H1 (cell line): ENCODE results near the gene GPX5. TPM values are rescaled to one million over a fixed set of nuclear protein-coding genes. Genes with fewer than 3 reads are reported as not detected.

Experiments used
- CBX5 ChIP-seq: fragments of 300-800, 300-1000 bp; sonication (generic); IDR thresholded peaks from 2 replicates; pipeline ENCODE4 v1.7.1; 2016; ENCODE audit warnings: antibody characterized with exemption, low read length, low read depth
- EP300 ChIP-seq, 2 experiments: IDR thresholded peaks; 1 replicate in 1 of 2; 2 replicates in 1 of 2; pipeline ENCODE4 v1.6.1; 2011 to 2012; ENCODE audit warnings: low read depth in 2 of 2, low read length in 2 of 2, mild to moderate bottlenecking in 2 of 2, borderline replicate concordance in 1 of 2, inconsistent platforms in 1 of 2, moderate library complexity in 1 of 2
- EZH2 ChIP-seq: fragments of 200-600 bp; sonication (generic); IDR thresholded peaks from 2 replicates; pipeline ENCODE4 v1.7.1; 2012; ENCODE audit warnings: low read depth, mild to moderate bottlenecking, moderate library complexity, low read length, inconsistent platforms; ENCODE audit not compliant: severe bottlenecking
- JUN ChIP-seq: IDR thresholded peaks from 2 replicates; pipeline ENCODE4 v1.6.1; 2011; ENCODE audit warnings: low read depth, mild to moderate bottlenecking, improper control_type of control experiment, low read length
- NANOG ChIP-seq: IDR thresholded peaks from 2 replicates; pipeline ENCODE4 v1.6.1; 2011; ENCODE audit warnings: low read length, low read depth, mild to moderate bottlenecking, inconsistent platforms; ENCODE audit not compliant: insufficient read depth, poor library complexity, severe bottlenecking
- NRF1 ChIP-seq: IDR thresholded peaks from 2 replicates; pipeline ENCODE4 v1.6.1; 2011; ENCODE audit warnings: mild to moderate bottlenecking, low read depth, low read length, improper control_type of control experiment
- POLR2AphosphoS5 ChIP-seq: IDR thresholded peaks from 2 replicates; pipeline ENCODE4 v1.6.1; 2011; ENCODE audit warnings: low read depth, low read length
- RAD21 ChIP-seq, 2 experiments: IDR thresholded peaks in 1 of 2; conservative IDR thresholded peaks in 1 of 2; 2 replicates each; pipeline ENCODE4 v1.6.1; 2011; ENCODE audit warnings: low read depth in 2 of 2, low read length in 2 of 2, improper control_type of control experiment in 1 of 2, inconsistent platforms in 1 of 2, mild to moderate bottlenecking in 1 of 2, moderate library complexity in 1 of 2
- SAP30 ChIP-seq: fragments of 300-600 bp; sonication (generic); IDR thresholded peaks from 2 replicates; pipeline ENCODE4 v1.7.1; 2012; ENCODE audit warnings: low read length, moderate library complexity, mild to moderate bottlenecking, inconsistent platforms; ENCODE audit not compliant: insufficient read depth, insufficient replicate concordance
- SIX5 ChIP-seq: IDR thresholded peaks from 2 replicates; pipeline ENCODE4 v1.6.1; 2011; ENCODE audit warnings: mild to moderate bottlenecking, low read depth, low read length
- SUZ12 ChIP-seq: fragments of 200-600 bp; sonication (generic); IDR thresholded peaks from 2 replicates; pipeline ENCODE4 v1.6.1; 2012; ENCODE audit warnings: mild to moderate bottlenecking, inconsistent platforms, low read length, moderate library complexity, mixed read lengths
- TBP ChIP-seq: IDR thresholded peaks from 2 replicates; pipeline ENCODE4 v1.6.1; 2011; ENCODE audit warnings: low read depth, low read length, improper control_type of control experiment
- ZNF274 ChIP-seq: IDR thresholded peaks from 2 replicates; pipeline ENCODE4 v1.7.0; 2012; ENCODE audit warnings: low read length, borderline replicate concordance; ENCODE audit errors: extremely low read depth
- polyA plus RNA-seq, 7 experiments: library from polyadenylated mRNA; depleted of rRNA in 3 of 7; stranded (reverse) in 5 of 7; unstranded in 2 of 7; fragments of >200 nt in 5 of 7; fragments of 200-250 nt in 2 of 7; gene quantifications; 1 replicate in 5 of 7; 2 replicates in 1 of 7; 4 replicates in 1 of 7; pipeline versions ENCODE4 v1.2.1 to v1.2.3, GENCODE V29; 2011 to 2013; ENCODE audit warnings: missing spikeins in 2 of 7, mixed read lengths in 2 of 7
- total RNA-seq: library from RNA; stranded (reverse); fragmentation: NEBNext Ultra II Directional; extraction: Animal tissue kit (Norgen Biotek cat#: 25700); gene quantifications from 2 replicates; pipeline ENCODE4 v1.2.1, GENCODE V29; 2021

The GPX5 gene
- total and polyA plus RNA-seq, 2 of the 8 experiments (the other 6 are each of a cell fraction or from before 2014, with no cell fraction given): 0.08 TPM; not detected in 1

DNA sequence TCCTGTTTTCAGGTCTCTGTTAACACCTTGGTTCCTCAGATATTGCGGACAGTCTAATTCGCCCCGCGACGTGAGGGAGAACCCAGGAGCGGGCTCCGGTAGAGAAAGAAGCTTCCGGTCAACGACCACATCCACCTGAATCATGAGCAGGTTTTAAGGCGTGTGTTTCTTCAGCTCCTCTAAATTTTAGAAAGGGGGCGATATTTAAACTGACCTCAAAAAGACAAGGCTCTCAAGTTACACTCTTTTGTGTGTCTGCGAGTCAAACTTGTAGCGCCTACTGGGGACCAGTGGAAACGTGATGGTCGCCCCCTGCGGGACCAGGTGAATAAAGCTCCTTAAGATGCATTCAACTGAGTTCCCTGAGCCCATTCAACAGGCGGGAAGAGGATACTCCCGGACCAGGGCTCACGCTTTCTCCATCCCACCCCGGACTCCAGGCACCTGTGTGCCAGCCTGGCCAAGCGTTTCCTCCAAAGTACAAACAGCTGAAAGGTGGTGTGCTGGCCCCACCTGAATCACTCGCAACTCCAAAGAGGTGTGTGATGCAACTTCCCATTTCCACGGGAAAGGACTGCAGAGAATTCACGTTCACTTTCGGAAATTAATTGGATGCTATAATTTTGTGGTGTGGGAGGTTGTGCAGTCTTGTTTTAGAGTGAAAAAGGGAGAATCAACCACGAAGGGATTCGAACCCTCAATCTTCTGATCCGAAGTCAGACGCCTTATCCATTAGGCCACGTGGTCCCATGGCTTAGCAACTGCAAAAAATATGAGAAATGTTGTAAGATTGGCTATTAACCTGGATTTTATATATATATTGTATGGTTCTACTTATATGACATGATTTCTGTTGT is 17.0 kb downstream of the GPX5 start (continued):
- TF ChIP-seq SAP30 (no peak), SIX5 (no peak), TBP (peak; percentile 99), POLR2AphosphoS5 (no peak), EZH2 (no peak), NANOG (no peak), CBX5 (no peak), NRF1 (peak; percentile 27; the same call in 1 of the 2 replicates), ZNF274 (no peak), JUN (no peak), SUZ12 (no peak), EP300 (IDR thresholded peaks at IDR 0.05; ENCODE audit: borderline replicate concordance in 1 of 2, low read depth in 2 of 2, low read length in 2 of 2) (peak in 1 of 2 experiments; percentile 26; a peak in 1 of 3 replicates), RAD21 (IDR thresholded peaks at IDR 0.05 in 1 of 2, conservative IDR thresholded peaks at IDR 0.05 in 1 of 2; ENCODE audit: low read depth in 2 of 2, low read length in 2 of 2) (peak; percentile 58 to 68)
- TF ChIP-seq, all 59 proteins: peak for 25
